Mucosa of rectum (tissue), 2 donors: Measurements from ENCODE around the gene IGSF21.

Experiments used
- H3K27ac ChIP-seq, 2 donors: one replicate each; pipeline ENCODE4 v1.7.0; 2013; ENCODE audit warnings: inconsistent platforms in 2 of 2, low read depth in 2 of 2, low read length in 2 of 2
- H3K27me3 ChIP-seq, 2 donors: one replicate each; pipeline ENCODE4 v1.7.0; 2013; ENCODE audit warnings: low read length in 2 of 2; ENCODE audit not compliant: control insufficient read depth in 2 of 2, insufficient read depth in 2 of 2
- H3K36me3 ChIP-seq, 2 donors: one replicate each; pipeline ENCODE4 v1.7.0; 2013; ENCODE audit warnings: low read length in 2 of 2; ENCODE audit not compliant: control insufficient read depth in 2 of 2, insufficient read depth in 2 of 2
- H3K4me1 ChIP-seq, 2 donors: one replicate each; pipeline ENCODE4 v1.7.0; 2013; ENCODE audit warnings: low read length in 2 of 2, mild to moderate bottlenecking in 1 of 2; ENCODE audit not compliant: control insufficient read depth in 2 of 2, insufficient read depth in 2 of 2
- H3K4me3 ChIP-seq, 2 donors: one replicate each; pipeline ENCODE4 v1.7.0; 2013; ENCODE audit warnings: low read length in 2 of 2
- H3K9ac ChIP-seq, 2 donors: one replicate each; pipeline ENCODE4 v1.7.0; 2013; ENCODE audit warnings: low read length in 2 of 2, low read depth in 1 of 2, mild to moderate bottlenecking in 1 of 2
- H3K9me3 ChIP-seq, 2 donors: one replicate each; pipeline ENCODE4 v1.7.0; 2013; ENCODE audit warnings: low read length in 2 of 2; ENCODE audit not compliant: control insufficient read depth in 2 of 2
- donor health status: healthy.
- donor health status: Normal muscosa, but diverticular disease.

Gene IGSF21

GRCh38 chr1:18188820-18189517 is 81.4 kb downstream of the IGSF21 start:
- Histone ChIP-seq H3K27me3 (peaks cover 0 to 5% of the 10 kb centered on the region in 2 donors), H3K27ac (no peak overlapping the region), H3K9me3 (no peaks in the 10 kb centered on the region), H3K4me1 (no peaks in the 10 kb centered on the region), H3K9ac (no peak overlapping the region), H3K36me3 (no peaks in the 10 kb centered on the region), H3K4me3 (no peak overlapping the region)

DNA sequence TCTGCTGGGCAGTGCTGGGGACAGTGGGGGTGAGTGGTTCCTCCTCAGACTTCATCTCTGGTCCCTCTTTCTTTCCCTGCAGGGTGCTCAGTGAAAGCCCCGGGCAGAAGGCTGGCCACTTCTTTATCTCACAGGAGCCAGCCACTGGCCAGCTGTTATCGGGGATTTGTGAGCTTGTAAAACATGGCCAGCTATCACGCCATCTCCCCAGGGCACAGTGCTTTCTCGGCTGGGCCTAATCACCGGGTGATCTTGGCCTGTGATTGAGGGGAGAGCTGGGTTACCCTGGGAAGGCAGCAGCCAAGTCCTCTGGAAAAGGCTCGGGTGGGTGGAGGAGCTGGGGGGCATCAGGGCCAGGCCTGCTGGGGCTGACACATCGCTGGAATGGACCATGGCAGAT is 83.0 kb downstream of the IGSF21 start:
- Histone ChIP-seq H3K4me1 (no peaks in the 10 kb centered on the region), H3K9me3 (no peaks in the 10 kb centered on the region), H3K36me3 (no peaks in the 10 kb centered on the region), H3K27ac (no peak overlapping the region), H3K27me3 (peaks cover 0 to 3% of the 10 kb centered on the region in 2 donors), H3K9ac (no peak overlapping the region), H3K4me3 (no peak overlapping the region)

DNA sequence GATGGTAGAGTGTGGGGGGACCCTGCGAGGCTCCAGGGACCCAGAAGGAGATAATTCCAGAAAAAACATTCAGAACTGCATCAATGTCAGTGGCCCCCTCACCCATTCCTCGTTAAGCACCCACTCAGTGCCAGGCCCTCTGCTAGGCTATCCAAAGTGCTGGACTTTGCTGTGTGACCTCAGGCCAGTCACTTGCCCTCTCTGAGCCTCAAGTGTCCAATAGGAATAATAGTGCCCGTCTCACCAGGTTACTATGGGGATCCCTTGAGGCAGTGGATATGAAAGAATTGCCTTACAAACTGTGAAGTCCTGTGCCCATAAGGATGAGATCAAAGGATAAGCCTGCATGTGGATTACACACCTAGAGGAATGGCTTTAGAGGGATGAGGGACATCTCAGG is 83.4 kb downstream of the IGSF21 start:
- Histone ChIP-seq H3K9me3 (no peaks in the 10 kb centered on the region), H3K27me3 (peaks cover 0 to 3% of the 10 kb centered on the region in 2 donors), H3K36me3 (no peaks in the 10 kb centered on the region), H3K4me1 (no peaks in the 10 kb centered on the region), H3K27ac (no peak overlapping the region), H3K9ac (no peak overlapping the region), H3K4me3 (no peak overlapping the region)

DNA sequence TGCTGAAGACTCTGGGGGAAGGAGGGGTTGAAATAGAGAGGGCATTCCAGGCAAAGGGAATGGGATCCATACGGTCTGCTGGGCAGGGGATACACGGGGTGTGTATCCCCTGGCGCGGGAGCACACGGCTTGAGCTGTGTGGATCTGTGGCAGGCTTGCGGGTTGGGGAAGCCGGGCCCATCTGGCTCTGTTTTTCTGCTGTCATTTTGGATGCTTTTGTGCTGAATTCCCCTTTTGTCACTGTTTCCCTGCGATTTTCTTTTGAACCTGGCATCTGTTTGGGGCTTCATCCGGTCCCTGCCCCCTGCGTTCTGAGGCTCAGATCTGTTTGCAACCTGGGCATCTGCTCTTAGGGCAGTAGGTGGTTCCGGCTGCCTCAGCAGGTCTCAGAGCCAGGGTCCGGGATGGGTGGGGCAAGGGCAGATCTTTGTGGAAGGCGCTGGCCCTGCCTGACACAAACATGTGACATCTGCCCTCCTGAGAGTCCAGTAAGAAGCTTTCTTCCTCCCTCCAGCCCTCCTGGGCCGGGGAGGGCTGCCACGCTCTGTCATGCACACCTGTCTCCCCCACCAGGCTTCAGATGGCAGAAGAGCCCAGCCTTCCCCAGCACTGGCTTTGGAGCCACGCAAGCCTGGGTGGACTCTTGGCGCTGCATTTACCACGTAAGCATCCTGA is 84.0 kb downstream of the IGSF21 start:
- Histone ChIP-seq H3K27me3 (peaks cover 0 to 3% of the 10 kb centered on the region in 2 donors), H3K36me3 (no peaks in the 10 kb centered on the region), H3K4me3 (no peak overlapping the region), H3K9me3 (no peaks in the 10 kb centered on the region), H3K27ac (no peak overlapping the region), H3K9ac (no peak overlapping the region), H3K4me1 (no peaks in the 10 kb centered on the region)

GRCh38 chr1:18192182-18192581 is 84.6 kb downstream of the IGSF21 start:
- Histone ChIP-seq H3K9me3 (no peaks in the 10 kb centered on the region), H3K27me3 (peaks cover 0 to 3% of the 10 kb centered on the region in 2 donors), H3K4me1 (no peaks in the 10 kb centered on the region), H3K4me3 (no peak overlapping the region), H3K9ac (no peak overlapping the region), H3K36me3 (no peaks in the 10 kb centered on the region), H3K27ac (no peak overlapping the region)

DNA sequence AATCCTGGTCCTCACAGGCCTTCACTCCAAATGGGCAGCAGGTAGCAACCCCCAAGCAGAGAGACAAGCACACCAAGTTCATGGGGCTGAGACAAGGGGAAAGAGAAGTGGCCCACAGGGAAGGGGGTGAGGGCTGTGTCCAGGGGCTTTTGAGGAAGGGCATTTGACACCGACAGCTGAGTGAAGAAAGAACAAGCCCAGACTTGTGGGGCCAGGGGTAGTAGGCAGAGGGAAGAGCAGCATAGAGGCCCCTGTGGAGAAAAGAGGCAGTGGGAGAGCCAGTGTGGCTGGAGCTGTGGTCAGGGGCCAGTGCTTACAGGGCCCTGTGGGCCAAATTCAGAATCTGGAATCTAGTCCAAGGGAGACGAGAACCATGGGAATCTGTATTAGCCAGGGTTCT is 85.4 kb downstream of the IGSF21 start:
- H3K4me1 ChIP-seq: no peaks in the 10 kb centered on the region
- no peaks in the 10 kb centered on the region for H3K36me3 ChIP-seq
- H3K4me3 ChIP-seq: no peak overlapping the region
- no peak overlapping the region for H3K27ac ChIP-seq
- no peak overlapping the region for H3K9ac ChIP-seq
- peaks cover 0 to 3% of the 10 kb centered on the region in 2 donors for H3K27me3 ChIP-seq
- H3K9me3 ChIP-seq: no peaks in the 10 kb centered on the region

DNA sequence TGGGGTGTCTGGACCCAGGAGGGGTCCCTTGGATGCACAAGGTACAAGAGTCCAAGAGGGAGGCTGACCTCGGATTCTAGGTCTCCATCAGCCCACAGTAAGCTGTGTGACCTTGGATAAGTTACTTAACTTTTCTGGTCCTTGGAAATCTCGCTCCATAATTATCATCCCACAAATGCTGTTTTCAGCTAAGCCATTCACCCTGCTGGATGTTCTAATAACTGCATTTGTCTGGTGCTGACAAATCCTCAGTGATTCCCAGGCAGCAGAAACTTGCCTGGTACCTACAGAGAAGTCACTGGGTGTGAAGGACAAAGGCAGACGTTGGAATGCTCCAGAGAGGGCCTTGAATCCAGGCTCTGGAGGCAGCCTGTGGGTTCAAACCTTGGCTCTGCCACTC is 89.7 kb downstream of the IGSF21 start:
- Histone ChIP-seq H3K36me3 (no peaks in the 10 kb centered on the region), H3K4me3 (no peak overlapping the region), H3K4me1 (peaks cover 0 to 6% of the 10 kb centered on the region in 2 donors), H3K27ac (no peak overlapping the region), H3K9me3 (no peaks in the 10 kb centered on the region), H3K27me3 (peaks cover 2 to 13% of the 10 kb centered on the region in 2 donors), H3K9ac (no peak overlapping the region)

DNA sequence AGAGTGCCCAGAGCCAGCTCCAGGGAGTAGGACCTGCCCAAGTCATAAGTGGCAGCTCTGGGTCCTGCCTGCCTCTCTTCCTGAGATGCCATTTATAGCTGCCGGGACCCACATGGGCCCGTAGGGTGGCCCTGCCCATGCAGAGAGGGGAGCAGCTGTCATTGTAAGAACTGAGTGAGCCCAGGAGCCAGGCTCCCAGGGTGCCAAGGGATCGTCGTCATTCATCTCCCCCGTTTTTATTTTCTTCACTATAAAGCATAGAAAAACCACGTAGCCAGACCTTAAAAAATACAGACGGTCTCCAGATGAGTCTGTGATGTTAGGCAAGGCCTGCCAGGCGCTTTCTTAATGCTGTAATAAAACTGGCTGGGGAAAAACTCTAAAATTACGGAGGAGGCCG is 90.7 kb downstream of the IGSF21 start:
- Histone ChIP-seq H3K9ac (no peak overlapping the region), H3K27ac (no peak overlapping the region), H3K36me3 (no peaks in the 10 kb centered on the region), H3K4me1 (peaks cover 0 to 13% of the 10 kb centered on the region in 2 donors), H3K9me3 (no peaks in the 10 kb centered on the region), H3K4me3 (no peak overlapping the region), H3K27me3 (peaks cover 2 to 13% of the 10 kb centered on the region in 2 donors)

DNA sequence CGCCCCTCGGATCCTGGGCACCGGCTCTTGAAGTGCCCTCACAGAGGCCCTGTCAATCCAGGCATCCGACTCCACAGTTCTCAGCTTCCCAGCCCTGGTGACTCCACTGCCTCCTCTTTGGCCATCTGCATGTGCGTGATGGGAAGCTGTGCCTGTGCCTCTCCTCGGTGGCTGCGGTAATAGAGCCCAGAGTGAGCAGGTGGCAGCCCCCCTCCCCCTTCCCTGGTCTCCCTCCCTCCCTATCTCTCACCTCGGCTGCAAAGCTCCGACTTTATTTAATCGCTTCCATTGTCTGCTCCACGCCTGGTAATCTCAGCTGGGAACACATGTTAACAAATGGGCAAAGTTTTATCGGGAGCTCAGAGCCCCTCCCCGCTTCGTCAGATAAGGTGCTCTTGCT is 91.9 kb downstream of the IGSF21 start:
- Histone ChIP-seq H3K27me3 (peaks cover 2 to 13% of the 10 kb centered on the region in 2 donors), H3K9ac (no peak overlapping the region), H3K4me1 (peaks cover 0 to 13% of the 10 kb centered on the region in 2 donors), H3K27ac (no peak overlapping the region), H3K4me3 (no peak overlapping the region), H3K9me3 (no peaks in the 10 kb centered on the region), H3K36me3 (no peaks in the 10 kb centered on the region)

- no peak overlapping the region for H3K9ac ChIP-seq
- no peaks in the 10 kb centered on the region for H3K36me3 ChIP-seq
- H3K27ac ChIP-seq: no peak overlapping the region
- H3K27me3 ChIP-seq: peaks cover 2 to 13% of the 10 kb centered on the region in 2 donors
- no peak overlapping the region for H3K4me3 ChIP-seq
- no peaks in the 10 kb centered on the region for H3K9me3 ChIP-seq
- H3K4me1 ChIP-seq: peaks cover 0 to 13% of the 10 kb centered on the region in 2 donors
Observed at GRCh38 chr1:18200136-18200717, 92.6 kb downstream of the IGSF21 start.
